Suppressor macrophage (primary cell): ENCODE data around the gene DHX9.
A peak's percentile ranks its signal among the peaks of the same experiment; 100 is the strongest.
"Not testable (repeated sequence)": the region's sequence is repeated elsewhere in the genome, so short reads cannot be mapped to it uniquely, and the experiment has no call there.

ENCODE experiments used
- DNase-seq, 4 experiments: peaks; one replicate each; pipeline ENCODE4 v3.0.0-alpha.2; 2020 to 2022

The DHX9 gene

DNA sequence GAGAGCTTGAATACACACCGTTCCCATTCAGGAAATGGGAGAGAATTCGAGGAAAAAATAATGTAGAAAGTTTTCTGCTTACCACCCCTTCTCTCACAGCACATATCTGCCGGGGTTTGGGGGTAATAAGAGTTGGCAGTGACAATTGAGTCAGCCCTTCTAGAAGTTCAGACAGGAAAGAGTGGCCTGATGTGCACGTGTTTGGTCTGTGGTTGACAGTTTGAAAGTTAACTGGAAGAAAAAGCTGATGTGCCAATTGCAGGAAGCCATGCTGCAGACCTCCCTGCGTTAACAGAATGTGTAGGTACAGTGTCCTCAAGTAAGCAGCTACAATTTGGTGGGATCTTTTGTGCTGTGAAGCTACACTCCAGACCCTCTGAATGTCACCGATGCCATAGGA lies 50.9 kb downstream of the DHX9 start:
- peak in 2 of 4 experiments; percentile 21 to 37 for DNase-seq

DNA sequence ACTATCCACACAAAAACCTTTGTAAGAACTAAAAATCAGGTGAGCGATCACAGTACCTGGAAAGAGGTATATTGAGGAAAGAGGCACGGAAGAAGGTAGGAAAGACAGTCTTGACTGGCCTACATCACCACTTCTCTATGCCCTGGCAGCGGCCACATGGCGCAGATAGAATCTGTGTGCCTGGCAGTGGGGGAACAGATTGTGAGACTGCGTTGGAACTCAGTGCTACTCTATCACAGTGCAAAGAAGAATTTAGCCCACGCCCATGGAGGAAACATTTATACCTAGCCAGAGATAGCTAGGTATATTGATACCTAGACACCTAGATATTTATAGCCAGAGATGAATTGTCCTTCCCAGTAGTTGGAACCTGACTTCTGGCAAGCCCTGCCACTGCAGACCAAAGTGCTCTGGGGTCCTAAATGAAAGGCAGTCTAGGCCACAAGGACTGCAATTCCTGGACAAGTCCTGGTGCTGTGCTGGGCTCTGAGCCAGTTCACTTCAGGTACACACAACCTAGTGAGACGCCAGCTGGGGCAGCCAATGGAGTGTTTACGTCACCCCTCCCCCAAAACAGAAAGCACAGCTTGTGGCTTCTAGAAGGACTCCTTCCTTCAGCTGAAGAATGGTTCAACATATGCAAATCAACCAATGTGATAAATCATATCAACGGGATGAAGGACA lies 51.9 kb downstream of the DHX9 start:
- DNase-seq = no peak

DNA sequence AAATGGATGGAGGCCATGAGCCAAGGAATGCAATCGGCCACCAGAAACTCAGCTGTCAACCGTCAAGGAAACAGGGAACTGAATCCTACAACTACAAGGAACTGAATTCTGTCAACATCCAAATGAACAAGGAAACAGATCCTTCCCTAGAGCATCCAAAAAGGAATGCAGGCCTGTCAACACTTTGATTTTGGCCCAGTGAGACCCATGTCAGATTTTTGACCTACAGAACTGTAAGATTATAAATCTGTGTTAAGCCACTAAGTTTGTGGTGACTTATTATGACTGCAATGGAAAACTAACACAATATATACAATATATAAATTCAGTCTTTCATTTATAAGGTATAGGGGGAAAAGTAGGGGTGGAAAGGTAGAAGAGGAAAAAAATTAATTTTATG lies 58.5 kb downstream of the DHX9 start:
- DNase-seq = peak in 2 of 4 experiments; percentile 10

DNA sequence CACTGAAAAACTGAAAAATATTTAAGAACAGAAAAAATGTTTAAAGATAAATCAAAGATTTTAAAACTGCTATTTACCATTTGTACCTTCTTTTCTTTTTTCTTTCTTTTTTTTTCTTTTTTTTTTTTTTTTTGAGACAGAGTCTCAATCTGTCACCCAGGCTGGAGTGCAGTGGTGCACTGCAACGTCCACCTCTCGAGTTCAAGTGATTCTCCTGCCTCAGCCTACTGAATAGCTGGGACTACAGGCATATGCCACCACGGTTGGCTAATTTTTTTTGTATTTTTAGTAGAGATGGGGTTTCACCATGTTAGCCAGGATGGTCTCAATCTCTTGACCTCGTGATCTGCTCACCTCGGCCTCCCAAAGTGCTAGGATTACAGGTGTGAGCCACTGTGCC lies 62.8 kb downstream of the DHX9 start:
- not testable (repeated sequence) for DNase-seq

DNA sequence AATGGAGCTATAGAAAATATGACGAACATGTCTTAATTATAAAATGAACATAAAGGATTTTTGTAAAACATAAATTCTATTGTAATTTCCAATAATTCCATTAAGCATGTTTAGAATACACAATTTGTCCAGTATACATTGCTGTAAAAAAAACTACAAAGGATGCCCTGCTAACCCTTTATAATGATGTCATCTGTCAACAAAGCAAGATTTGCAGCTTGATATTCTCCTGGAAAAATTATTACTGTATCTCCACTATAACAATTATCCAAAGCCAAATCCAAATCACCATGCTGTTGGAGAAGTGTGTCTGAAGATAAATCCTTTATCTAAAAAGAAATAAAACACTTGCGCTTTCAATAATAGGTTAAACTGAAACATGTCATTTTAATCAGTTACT lies 66.2 kb downstream of the DHX9 start:
- DNase-seq = no peak

DNA sequence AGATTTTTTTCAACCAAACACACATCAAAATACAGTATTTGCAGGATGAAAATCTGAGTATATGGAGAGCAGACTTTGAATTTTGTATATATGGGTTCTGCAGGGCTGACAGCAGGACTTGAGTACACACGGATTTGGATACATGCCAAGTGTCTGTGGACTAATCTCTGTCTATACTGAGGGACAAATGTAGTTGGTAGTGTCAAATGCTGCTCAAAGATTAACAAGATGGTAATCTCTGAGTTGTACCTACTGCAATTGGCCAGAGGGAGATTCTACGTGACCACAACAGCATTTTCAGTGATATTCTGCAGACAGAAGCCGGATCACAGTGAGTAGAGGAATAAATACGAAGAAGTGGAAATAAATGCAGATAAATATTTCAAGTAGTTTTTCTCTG lies 70.4 kb downstream of the DHX9 start:
- no peak for DNase-seq

DNA sequence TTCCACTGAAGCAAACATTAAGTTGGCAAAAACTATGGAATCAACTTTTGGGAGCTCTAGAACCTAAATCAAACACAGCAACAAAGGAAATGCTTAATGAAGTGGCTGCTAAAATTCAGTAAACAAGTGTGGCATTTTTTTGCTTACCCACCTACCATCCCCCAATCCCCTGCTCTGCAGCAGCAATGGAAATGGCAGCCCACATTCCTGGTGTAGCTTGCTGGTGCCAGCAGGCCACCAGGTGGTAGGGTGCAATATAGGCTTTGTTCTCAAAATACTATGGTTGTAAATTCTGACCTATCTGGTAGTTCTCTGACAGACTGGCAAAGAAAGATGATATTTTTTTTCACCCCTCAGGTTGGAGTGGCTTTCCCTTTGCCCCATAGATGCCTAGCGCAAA lies 71.0 kb downstream of the DHX9 start:
- no peak for DNase-seq

DNA sequence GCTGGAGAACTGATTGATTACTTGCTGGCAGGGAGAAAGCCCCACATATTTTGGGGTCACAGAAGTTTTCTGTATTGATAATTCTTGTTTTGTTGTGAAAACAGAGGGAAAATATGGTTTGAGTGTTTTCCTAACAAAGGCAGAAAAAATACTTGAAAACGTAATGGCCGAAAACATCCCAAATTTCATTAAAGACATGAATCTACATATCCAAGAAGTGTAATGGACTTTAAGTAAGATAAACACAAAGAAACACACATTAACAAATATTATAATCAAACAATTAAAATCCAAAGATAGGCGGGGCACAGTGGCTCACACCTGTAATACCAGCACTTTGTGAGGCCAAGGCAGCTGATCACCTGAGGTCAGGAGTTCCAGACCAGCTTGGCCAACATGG lies 74.3 kb downstream of the DHX9 start:
- DNase-seq = no peak

DNA sequence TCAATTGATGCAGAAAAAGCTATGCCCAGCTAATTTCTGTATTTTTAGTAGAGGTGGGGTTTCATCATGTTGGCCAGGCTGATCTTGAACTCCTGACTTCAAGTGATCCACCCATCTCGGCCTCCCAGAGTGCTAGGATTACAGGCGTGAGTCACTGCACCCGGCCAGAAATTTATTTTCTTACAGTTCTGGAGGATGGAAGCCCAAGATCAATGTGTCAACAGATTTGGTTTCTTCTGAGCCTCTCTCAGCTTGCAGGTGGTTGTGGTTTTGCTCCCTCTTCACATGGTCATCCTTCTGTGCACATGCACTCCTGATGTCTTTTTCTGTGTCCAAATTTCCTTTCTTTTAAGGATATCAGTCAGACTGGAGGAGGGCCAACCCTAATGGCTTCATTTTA lies 78.2 kb downstream of the DHX9 start:
- no peak for DNase-seq

DNA sequence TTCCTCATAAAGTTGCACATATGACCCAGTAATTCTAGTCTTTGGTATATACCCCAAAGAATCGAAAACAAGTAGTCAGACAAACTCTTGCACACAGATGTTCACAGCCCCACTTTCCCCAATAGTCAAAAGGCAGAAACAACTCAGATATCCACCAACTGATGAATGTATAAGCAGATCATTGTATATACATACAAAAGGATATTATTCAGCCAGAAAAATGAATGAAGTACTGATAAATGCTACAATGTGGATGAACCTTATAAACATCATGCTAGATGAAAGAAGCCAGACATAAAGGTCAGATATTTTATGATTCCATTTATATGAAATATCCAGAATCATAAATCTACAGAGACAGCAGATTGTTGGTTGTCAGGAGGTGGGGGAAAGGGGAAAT lies 86.5 kb downstream of the DHX9 start:
- no peak for DNase-seq

DNA sequence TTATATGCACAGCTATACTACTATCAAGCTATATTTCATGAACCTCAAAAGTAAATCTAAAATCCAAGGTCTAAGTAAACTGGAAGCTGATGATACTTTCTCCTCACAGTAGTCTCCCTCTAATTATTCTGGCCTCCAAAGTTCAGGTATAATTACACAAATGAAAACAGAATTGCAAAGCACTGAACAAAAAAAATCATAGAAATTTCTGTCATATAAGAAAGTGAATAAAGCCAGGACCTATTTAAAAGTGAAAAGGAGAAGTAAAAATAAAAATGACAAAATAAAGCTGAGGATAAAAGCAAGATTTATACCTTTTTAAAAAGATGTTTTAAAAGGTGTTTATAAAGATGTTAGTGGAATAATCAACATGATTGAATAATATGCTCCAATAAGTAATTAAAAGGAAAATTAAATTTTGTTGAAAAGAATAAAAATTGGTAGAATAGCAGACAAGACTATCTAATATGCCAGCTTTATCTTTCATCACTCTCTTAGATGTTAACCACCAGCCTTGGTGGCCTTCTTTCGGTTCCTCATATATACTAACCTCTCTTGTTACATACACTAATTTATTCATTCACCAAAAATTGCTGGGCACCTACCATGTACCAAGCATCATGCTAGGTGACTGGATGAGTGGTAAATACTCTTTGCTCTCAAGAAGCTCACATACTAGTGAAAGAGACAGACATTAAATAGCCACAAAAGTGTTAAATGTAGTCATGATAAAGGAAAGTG lies 88.7 kb downstream of the DHX9 start:
- peak in 1 of 4 experiments; percentile 4 for DNase-seq

DNA sequence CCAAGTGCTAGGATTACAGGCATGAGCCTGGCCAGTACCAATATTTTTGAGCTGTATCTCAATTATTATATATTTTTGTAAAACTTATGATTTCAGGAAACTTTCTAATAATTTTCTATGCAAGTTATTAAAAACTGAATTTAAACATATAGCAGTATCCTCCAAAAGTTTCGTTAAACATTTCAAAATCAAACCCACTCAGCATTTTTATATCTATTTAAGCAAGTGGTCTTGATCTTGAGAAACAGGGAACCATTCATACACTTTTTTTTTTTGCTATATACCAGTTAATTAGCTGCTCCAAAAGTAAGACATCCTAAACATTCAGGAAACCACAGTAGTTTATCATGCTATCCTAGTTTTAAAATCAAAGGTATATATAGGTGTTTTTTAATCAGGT lies 91.8 kb downstream of the DHX9 start:
- no peak for DNase-seq

DNA sequence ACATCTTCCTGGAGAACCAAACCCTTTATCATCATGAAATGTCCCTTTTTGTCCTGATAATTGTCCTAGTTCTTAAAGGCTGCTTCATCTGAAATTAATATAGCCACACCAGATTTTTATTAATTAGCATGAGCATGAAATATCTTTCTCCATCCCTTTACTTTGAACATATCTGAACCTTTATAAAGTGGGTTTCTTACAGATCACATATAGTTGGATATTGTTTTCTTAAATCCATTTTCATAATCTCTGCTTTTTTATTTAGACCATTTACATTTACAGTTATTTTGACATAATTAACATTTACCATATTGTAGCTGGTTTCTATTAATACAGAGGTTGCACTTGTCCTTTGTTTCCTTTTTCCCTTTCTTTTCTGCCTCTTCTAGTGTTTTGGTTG lies 96.6 kb downstream of the DHX9 start:
- no peak for DNase-seq
